Uterus (tissue), 2 donors: Measurements from ENCODE around the gene TGFA.

Source experiments
- POLR2A ChIP-seq, 2 donors: fragments of 450-650 bp; IDR thresholded peaks; one replicate each; pipeline ENCODE4 v1.6.1; 2016; ENCODE audit warnings: antibody characterized with exemption in 2 of 2, mild to moderate bottlenecking in 1 of 2, moderate library complexity in 1 of 2
- TF ChIP-seq, protein P1 (sequence below), 4 experiments: fragments of 200-600 bp in 2 of 4; fragments of 450-650 bp in 2 of 4; sonication (generic) in 2 of 4; IDR thresholded peaks; one replicate each; pipeline ENCODE4 v1.5.1; 2016 to 2019; ENCODE audit warnings: antibody characterized with exemption in 4 of 4, mild to moderate bottlenecking in 2 of 4, moderate library complexity in 1 of 4

- TF ChIP-seq, protein P1, sequence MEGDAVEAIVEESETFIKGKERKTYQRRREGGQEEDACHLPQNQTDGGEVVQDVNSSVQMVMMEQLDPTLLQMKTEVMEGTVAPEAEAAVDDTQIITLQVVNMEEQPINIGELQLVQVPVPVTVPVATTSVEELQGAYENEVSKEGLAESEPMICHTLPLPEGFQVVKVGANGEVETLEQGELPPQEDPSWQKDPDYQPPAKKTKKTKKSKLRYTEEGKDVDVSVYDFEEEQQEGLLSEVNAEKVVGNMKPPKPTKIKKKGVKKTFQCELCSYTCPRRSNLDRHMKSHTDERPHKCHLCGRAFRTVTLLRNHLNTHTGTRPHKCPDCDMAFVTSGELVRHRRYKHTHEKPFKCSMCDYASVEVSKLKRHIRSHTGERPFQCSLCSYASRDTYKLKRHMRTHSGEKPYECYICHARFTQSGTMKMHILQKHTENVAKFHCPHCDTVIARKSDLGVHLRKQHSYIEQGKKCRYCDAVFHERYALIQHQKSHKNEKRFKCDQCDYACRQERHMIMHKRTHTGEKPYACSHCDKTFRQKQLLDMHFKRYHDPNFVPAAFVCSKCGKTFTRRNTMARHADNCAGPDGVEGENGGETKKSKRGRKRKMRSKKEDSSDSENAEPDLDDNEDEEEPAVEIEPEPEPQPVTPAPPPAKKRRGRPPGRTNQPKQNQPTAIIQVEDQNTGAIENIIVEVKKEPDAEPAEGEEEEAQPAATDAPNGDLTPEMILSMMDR (IDR thresholded peaks at IDR 0.05): no peak
- no peak for TF ChIP-seq POLR2A (IDR thresholded peaks at IDR 0.05)
Measured at GRCh38 chr2:70513738-70514137, 39.9 kb downstream of the TGFA start.
